ENCODE measurements around the gene CMC2.

CMC2 gene

GRCh38 chr16:80947708-80948625 is 58.7 kb downstream of the CMC2 start (continued):
- no peak for TF ChIP-seq ZBTB11 (tag by site-specific recombination; conservative IDR thresholded peaks at IDR 0.05; ENCODE audit: low read depth)

- POLR2A ChIA-PET = no interaction called here
- CTCF ChIA-PET = no interaction called here
Observed at GRCh38 chr16:80947239-80947638, 59.4 kb downstream of the CMC2 start.

GRCh38 chr16:80946481-80946880 is 60.2 kb downstream of the CMC2 start:
- no peak for TF ChIP-seq YY1 (tag by site-specific recombination; IDR thresholded peaks at IDR 0.05)
- CTCF ChIA-PET = no interaction called here
- Histone ChIP-seq H3K36me3 (ENCODE audit: control insufficient read depth in 2 of 2, insufficient read depth in 1 of 2, low read length in 2 of 2) (no peaks in the 10 kb centered on the region), H3K9me3 (ENCODE audit: control insufficient read depth, insufficient read depth, low read depth, low read length) (no peaks in the 10 kb centered on the region), H3K4me1 (ENCODE audit: control insufficient read depth, insufficient read depth, low read length) (no peaks in the 10 kb centered on the region), H3K4me3 (ENCODE audit: low read depth, low read length) (no peak overlapping the region), H3K27ac (ENCODE audit: extremely low read depth, low read depth, low read length) (no peak overlapping the region)
- POLR2A ChIA-PET = no interaction called here

More at GRCh38 chr16:80947239-80947638, 59.4 kb downstream of the CMC2 start:
- Histone ChIP-seq H3K4me1 (ENCODE audit: control insufficient read depth, insufficient read depth, low read length) (no peaks in the 10 kb centered on the region), H3K27ac (ENCODE audit: extremely low read depth, low read depth, low read length) (no peak overlapping the region), H3K9me3 (ENCODE audit: control insufficient read depth, insufficient read depth, low read depth, low read length) (no peaks in the 10 kb centered on the region), H3K36me3 (ENCODE audit: control insufficient read depth in 2 of 2, insufficient read depth in 1 of 2, low read length in 2 of 2) (no peaks in the 10 kb centered on the region), H3K4me3 (ENCODE audit: low read depth, low read length) (no peak overlapping the region)
- no peak for TF ChIP-seq ZNF433 (tag by site-specific recombination; IDR thresholded peaks at IDR 0.05; ENCODE audit: low read depth)
- no peak for TF ChIP-seq GFI1B (tag by site-specific recombination; IDR thresholded peaks at IDR 0.05)
- TF ChIP-seq ZNF529 (tag by site-specific recombination; IDR thresholded peaks at IDR 0.05; ENCODE audit: insufficient replicate concordance) = no peak
- TF ChIP-seq ZNF302 (tag by site-specific recombination; IDR thresholded peaks at IDR 0.05; ENCODE audit: low read depth) = no peak
- no peak for TF ChIP-seq ZNF148 (tag by site-specific recombination; IDR thresholded peaks at IDR 0.05; ENCODE audit: borderline replicate concordance)
- no peak for TF ChIP-seq ZNF747 (tag by site-specific recombination; IDR thresholded peaks at IDR 0.05)
- TF ChIP-seq ZNF274 (IDR thresholded peaks at IDR 0.05; ENCODE audit: low read length) = no peak
- TF ChIP-seq ZNF274 (tag by site-specific recombination; IDR thresholded peaks at IDR 0.05; ENCODE audit: borderline replicate concordance) = no peak
- TF ChIP-seq ZNF768 (tag by site-specific recombination; IDR thresholded peaks at IDR 0.05) = no peak
- TF ChIP-seq ZIC2 (tag by site-specific recombination; IDR thresholded peaks at IDR 0.05) = no peak
- TF ChIP-seq GLI2 (tag by site-specific recombination; IDR thresholded peaks at IDR 0.05; ENCODE audit: borderline replicate concordance, low read depth) = no peak
- no peak for TF ChIP-seq PATZ1 (tag by site-specific recombination; IDR thresholded peaks at IDR 0.05)
